Activated CD4-positive, alpha-beta T cell treated with anti-CD3 and anti-CD28 coated beads, Interleukin-2, amount 50 U/mL, for 24 hours (primary cell): ENCODE results near the gene MYL7.

Experiments
- DNase-seq, 2 donors: peaks; one replicate each; pipeline ENCODE4 v3.0.0-alpha.2; 2020; ENCODE audit warnings: low read depth in 1 of 2, low spot score in 1 of 2

Gene MYL7

DNA sequence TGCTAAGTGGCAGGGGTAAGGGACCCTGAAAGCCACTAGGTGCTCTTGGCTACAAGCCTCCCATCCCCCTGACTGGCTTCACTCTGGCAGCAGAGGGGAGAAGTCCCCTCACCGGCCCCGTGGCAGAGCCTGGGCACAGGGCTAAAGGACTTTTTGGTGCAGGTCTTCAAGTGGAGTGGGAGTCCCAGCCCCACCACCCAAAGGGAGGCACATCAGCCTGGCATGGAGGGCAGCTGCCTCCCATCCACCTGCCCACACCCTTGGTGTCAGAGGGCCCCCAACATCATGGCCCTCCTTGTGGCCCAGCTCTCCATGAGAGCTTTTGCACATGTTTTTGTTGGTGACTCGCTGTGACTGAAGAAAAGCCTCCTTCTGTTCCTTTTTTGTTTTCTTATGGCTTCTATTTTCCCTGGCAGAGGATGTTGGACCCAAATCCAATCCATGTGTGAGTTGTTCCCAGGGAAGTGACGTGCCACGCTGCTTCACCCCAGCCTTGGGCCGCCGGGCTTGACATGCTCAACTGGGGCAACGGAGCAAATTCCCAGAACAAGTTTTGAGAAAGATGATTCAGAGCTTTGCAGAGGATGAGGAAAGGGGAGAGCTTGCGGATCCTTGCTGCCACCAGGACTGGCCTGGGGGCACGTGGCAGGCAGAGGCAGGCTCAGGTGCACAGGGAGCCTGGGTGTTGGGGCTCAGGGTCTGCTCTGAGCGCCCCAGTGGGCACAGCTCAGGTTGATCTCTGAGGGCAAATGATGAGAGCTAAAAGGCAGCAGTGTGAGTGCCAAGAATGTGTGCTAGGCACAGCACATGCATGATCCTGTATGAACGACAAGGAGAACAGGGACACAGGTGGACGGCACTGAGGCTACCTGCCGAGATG is 38.9 kb downstream of the MYL7 start:
- DNase-seq: no peak

DNA sequence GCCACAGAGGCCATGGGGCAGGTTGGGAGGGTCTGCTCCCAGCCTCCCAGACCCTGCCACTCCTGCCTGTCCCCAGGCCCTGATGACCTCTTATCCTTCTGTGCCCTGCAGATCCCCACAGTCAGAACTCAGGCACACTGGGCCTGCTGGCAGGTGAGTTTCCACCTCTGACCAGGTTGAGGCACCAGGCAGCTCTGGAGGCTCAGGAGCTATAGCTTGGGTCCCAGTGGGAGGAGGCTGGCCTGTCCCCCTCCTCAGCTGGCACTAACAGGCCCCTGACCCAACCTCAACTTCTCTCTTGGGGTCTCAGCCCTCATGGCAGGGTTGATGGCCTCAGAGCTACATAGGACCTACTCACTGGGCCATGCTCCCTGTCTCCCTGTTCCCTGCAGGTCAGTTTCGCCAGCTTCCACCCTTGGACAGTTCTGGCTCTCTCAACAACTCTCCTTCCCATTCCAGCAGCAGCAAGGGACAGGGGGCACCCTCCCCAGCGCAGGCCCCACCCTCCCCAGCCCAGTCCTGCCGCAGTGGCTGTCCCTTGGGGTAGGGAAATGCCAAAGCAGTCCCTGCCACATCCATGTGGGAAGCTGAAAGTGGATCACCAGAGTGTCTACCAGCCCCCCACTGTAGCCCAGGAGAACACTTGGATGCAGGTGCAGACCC is 39.7 kb downstream of the MYL7 start:
- no peak for DNase-seq

DNA sequence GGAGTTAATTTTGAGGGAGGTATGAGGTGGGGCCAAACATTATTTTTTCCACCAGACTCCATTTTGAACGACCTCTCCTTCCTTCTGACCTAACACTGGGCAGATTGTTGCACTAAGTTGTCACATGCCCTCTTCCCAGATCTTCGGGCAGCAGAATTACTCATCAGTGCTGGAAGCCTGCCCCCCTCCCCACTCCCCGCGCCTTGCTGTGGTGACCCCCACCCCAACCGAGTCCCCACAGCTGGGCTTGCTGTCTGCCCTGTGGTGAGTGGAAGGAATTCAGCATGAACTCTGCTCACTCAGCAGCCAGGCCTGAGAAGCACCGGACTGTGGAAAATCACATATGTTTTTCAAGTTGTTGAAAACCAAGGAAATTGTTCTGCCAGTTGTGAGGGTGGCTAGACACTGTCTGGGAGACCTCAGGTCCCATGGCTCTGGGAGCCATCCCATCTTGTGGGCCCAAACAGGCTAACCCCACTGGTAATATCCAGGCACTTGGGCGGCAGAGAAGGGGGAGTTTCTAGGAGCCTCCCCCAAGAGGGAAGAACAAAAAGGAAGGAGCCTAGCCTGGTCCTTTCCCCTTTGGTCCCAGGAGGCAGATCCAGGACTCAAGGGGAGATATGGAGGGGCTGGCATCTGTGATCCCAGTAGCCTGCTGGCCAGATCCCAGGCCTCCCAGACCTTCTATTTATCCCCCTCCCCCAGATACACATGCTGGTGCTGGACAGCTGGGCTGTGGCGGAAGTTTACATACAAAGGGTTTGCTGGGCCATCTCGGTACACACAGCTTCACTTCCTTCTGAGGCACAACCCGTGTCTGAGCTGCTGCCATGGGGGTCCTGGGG is 40.5 kb downstream of the MYL7 start:
- no peak for DNase-seq

DNA sequence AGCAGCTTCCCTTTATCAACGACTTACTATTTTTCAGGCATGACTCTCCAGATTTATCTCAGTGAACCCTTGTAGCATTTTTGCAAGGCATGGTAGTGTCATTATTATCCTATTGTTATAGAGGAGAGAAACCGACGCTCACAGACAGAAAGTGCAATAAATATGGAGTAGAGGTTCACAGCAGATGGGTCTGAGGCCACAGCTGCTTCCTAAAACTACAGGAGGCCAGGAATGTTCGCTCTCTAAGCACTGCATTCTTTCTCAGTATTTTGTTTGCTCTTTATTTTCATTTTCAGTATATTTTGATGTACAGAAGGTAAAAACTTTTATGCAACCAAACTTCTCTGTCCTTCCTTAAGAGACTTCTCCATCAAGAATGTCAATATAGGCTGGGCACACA is 41.5 kb downstream of the MYL7 start:
- DNase-seq: no peak

DNA sequence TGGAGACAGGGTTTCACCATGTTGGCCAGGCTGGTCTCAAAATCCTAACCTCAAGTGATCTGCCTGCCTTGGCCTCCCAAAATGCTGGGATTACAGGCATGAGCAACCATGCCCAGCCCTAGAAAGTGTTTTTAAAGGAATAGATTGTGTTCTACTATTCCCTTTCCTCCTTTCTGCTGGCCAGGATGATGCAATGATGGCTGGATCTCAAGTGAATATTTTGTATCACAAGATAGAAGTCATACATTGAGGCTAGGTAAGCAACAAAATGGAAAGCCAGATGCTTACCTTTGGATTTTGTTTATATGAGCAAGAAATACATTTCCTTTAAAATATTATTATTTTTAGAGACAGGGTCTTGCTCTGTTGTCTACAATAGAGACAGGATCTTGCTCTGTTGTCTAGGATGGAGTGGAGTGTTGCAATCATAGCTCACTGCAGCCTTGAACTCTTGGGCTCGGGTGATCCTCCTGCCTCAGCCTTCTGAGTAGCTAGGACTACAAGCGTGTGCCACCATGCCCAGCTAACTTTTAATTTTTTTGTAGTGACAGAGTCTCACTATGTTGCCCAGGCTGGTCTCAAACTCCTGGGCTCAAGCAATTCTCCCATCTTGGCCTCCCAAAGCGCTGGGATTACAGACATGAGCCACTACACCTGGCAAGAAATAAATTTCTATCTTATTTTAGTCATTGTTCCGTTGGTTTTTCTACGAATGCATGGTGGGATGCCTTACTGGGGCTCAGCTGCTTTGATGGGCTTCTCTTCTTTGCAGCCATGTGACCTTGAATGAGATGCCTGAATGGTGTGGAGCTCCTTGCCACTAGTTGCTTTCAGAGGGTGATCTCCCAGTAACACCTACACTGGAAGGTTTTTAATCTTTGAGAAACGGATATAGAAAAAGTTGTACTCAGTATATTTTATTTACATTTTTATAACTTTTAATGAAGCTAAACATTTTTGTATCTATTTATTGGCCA is 42.8 kb downstream of the MYL7 start:
- DNase-seq: no peak

DNA sequence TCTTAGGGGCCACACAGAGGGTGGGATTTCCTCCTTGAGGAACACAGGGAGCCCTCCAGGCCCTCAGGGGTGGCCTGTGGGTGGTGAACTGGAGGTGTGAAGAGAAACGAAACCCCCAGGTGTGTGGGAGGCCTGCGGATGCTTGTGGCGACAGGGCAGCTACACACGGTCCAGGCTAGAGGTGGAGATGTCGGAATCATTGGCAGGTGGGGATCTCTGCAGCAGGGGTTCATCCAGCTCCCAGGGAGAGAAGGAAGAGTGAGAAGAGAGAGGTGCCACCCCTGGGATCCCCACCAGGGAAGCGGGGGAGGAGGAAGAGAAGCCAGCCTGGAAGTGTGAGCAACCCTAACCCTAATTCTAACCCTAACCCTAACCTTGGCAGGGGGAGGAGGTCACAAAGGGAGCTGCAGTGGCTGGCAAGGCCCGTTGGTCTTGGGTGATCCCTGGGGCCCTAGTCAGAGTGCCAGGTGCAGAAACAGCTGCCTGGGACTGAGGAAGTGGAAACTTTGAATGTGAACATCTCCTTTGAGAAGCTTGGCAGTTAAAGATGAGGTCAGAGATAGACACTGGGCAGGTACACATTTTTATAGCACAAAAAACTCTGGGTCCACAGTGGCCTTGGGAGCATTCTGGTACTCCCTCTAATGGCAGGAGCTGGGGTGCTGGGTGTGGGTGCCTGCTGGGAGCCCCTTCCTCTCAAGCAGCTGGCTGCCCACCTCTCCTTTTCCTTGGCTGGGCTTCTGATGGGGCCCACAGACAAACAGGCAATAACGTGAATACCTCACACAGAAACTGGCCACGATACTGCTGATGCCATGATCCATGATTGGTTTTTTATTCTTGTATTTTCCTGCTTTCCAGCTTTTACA is 43.8 kb downstream of the MYL7 start:
- no peak for DNase-seq

DNA sequence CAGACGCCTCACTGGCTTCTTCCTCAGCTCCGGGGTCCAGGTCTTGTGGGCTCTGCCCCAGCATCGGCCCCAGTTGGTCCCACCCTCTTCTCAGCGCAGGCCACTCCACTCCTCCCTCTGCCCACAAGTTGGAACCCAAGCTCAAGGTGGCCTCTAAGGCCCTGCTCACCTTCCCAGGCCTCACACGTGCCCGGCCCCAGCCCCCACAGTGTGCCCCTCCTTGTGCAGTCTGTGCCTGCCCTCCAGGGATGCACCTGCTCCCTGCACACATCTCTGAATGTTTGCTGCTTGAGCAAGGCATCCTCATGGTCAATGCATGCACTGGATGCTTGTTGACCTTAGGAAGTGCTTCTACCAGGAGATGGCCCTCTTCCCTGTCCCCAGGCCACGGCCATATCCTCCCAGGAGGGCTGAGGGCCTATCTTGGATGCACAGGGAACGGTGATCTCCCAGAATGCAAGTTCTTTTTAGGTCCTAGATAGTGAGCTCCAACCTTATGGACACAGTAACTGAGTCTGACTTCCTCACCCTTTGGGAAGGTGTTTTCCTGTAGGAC is 44.7 kb downstream of the MYL7 start:
- DNase-seq: no peak

DNA sequence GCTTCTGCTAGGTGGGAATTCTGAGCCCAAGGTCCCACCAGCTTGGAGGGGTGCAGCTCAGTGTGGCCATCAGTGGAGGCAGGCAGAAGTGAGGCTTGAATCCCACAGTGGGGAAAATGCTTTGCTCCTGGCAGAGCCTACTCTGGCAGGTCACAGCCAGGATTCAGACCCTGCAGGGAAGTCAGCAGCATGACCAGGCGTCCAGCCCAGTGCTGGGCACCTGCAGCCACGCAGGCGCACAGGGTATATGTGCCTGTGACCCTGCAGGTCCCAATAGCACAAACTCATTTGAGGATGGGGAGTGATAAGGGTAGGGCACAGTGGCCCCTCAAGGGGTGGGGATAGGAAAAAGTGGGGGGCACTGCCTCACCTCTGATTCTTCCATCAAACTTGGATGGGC is 45.4 kb downstream of the MYL7 start:
- DNase-seq: no peak

DNA sequence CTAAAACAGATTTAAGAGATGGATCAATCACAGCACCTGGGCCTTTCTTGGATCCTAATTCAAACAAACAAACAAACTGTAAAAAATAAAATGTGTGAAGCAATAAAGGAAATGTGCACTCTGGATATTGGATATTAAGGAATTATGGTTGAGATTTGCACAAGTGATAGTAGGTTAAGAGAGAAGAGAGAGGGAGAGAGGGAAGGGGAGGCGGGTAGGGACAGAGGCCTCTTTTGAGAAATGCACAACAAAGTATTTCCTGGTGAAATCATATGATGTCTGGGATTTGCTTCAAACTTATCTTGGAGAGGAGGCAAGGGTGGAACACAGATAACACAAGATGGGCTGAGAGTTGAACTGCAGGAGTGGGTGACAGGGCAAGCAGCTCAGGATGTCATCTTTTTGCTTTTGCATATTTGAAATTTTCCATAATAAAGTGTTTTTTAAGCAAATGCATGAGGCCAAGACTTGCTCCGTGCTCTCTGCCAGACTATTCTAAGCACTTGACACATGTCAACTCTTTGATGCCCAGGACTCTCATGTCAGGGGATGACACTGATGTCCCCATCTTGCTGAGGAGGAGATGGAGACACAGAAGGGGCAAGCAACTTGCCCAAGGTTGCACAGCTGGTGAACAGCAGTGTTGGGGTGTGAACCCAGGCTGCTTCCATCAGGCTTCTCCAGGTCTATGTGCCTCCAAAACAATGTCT is 46.1 kb downstream of the MYL7 start:
- no peak for DNase-seq

DNA sequence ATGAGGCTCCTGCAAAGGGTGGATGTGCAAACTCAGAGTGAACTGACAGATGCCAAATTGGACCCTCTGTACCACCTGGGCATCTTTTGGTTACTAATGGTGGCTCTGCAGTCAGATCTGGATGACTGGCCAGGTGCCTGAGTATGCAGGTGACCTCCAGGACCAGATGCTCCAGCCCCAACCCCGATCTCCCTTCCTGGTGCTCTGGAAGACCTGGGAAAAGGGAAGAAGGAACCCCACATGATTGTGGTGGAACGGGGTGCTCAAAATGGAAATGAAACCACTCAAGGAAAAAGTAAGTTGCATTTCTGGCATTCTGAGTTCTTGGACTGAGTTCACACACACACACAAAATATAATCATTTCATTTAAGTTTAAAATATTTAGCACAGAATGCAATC is 46.8 kb downstream of the MYL7 start:
- DNase-seq: no peak

DNA sequence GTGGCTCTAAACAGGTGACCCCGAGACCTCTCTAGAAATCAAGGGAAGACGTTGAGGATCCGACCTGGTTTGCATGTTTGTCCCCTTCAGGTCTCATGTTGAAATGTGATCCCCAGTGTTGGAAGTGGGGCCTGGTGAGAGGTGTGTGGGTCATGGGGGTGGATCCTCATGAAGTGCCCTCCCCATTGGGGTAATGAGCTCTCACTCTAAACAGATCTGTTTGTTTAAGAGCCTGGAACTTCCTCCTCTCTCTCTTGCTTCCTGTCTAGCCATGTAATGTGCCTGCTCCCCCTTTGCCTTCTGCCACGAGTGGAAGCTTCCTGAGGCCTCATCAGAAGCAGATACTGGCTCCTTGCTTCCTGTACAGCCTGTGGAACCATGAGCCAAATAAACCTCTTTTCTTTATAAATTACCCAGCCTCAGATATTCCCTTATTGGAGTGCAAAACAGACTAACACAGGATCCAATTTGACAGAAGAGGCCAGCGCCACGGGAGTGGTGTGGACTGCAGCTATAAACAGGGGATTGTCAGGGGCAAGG is 48.0 kb downstream of the MYL7 start:
- no peak for DNase-seq
